GM19324 (cell line): Measurements from ENCODE around the gene ARHGAP21.

Experiments
- ATAC-seq: cut with Tn5 transposase; IDR thresholded peaks from one replicate; pipeline ENCODE4 v1.9.1; 2021; ENCODE audit warnings: mild to moderate bottlenecking, moderate library complexity; ENCODE audit not compliant: unreplicated experiment, low FRiP score

ARHGAP21 gene

DNA sequence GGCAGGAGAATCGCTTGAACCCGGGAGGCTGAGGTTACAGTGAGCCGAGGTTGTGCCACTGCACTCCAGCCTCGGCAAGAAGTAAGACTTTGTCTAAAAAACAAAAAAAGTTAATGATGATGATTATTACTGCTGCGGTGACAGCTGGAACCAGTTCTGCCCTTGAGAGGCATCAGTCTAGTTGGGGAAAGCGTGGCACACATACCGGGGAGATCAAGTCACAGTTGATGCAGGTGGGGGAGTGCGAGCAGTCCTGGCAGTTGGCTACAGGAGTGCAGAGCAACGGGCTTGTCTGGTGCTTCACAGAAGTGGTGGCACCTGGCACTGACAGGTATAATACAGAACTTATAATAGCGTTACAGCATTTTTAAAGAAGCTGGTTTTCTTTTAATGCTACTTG lies 173.0 kb downstream of the ARHGAP21 start:
- ATAC-seq = no peak

DNA sequence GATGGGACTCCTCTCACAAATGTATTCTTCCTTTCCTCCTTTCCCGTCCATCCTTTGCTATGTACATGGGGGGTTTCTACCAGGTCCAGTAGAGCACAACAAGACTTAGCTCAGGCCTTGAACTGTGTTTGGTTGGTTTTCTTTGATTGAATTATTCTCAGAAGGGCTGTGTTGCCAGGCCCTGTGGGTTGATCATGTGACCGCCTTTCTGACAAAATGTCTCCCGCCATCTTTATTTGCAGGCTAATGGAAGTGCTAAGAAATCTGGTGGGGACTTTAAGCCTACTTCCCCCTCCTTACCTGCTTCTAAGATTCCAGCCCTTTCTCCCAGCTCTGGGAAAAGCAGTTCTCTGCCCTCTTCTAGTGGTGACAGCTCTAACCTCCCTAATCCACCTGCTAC lies 178.1 kb downstream of the ARHGAP21 start:
- ATAC-seq = no peak

DNA sequence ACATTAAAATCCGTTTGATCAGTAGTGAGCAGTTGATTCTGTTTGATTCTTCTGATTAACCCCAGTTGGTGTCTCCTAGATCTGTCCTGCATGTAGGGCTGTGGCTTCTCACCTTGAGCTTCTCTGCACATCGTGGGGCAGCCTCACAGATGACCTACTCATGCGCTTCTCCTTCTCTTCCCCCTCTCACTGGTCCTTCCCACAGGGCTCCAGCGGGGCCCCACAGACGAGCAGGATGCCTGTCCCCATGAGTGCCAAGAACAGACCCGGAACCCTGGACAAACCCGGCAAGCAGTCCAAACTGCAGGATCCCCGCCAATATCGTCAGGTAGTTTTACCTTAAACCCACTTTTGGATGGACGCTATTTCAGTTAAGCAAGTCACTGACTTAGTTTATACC lies 178.9 kb downstream of the ARHGAP21 start:
- ATAC-seq = no peak

DNA sequence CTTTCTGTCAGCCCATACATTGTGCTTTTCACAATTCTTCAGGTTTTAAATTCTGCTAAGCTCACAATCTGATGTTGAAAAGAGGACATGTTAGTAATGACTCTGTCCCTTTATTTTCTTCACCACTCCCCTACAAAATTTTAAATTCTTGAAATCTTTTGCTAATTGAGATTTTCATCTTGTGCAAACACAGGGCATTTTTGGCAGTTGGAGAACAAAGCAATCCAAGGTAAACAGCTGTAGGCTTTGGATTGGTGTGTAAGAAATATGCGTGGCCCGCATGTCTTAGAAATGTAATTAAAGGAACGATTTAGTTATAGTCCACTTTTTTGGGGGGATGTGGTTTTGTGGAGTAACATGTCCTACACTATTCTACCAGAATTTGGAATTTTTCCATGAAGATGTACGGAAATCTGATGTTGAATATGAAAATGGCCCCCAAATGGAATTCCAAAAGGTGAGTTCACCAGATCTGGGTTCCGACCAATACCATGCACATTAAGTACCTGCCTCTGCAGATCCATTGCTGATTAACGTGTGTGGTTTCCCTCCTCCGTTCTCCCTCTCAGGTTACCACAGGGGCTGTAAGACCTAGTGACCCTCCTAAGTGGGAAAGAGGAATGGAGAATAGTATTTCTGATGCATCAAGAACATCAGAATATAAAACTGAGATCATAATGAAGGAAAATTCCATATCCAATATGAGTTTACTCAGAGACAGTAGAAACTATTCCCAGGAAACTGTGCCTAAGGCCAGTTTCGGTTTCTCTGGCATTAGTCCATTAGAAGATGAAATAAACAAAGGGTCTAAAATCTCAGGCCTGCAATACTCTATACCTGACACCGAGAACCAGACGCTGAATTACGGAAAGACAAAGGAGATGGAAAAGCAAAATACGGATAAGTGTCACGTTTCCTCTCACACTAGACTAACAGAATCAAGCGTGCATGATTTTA lies 181.1 kb downstream of the ARHGAP21 start:
- ATAC-seq = no peak

DNA sequence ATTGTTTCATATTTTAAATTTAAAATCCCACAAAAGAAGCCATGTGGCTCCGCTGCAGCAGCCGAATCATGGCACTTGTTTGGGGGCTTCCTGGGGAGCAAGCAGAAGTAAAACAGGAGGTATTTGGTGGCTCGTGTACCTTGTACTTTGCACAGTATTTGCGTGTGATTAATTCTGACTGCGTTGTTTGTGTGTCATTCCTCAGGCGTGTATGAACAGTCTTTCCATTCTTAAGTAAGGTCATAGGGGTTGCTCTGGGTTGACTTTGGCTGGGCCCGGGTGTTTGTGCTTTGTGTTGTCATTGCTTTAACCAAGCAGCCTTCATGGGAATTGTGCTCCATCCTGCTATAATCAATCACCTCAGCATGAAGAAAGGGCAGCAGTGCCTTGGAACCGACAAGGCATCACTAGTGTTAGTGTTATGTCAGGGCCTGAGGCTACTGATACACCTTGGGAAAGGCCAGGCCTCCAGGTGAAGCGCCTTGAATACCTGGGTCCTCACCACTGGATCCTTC lies 182.4 kb downstream of the ARHGAP21 start:
- no peak for ATAC-seq

DNA sequence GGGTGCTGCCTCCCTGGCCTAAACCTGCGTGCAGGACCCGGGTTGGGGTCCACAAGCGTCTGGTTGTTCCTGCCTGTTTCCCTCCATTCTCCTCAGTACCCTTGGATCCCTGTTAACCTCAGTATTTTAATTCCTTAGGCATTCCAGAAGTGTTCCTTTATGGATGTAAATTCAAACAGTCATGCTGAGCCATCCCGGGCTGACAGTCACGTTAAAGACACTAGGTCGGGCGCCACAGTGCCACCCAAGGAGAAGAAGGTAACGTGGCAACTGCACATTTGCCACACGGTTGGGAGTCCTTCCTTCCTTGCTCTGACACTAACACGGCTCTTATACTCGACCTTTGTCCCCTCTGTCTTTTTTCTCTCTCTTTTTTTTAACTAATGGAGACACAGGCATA lies 187.1 kb downstream of the ARHGAP21 start:
- ATAC-seq = no peak

DNA sequence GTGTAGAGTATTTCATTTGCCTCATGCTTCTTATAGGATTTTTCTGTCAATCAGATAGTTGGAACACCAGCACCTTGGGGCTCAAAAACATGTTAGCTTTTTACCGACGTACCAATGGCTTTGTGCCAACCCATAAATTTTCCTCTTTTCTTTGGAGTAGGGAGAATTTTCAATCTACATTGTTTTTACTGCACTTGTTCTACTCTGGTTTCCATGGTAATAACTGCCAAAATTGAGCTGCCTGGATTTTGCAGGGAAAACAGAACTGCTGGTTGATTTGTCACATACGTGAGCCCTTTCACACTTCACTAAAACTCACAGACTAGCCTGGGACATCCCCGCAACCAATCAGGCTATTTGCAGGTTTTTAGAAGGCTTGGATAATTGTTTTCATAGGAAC lies 189.7 kb downstream of the ARHGAP21 start:
- ATAC-seq = no peak
